Lower leg skin (tissue), 4 donors: Measurements from ENCODE around the gene RHOG. TPM values are rescaled to one million over a fixed set of nuclear protein-coding genes. Genes with fewer than 3 reads are reported as not detected.
A peak's percentile ranks its signal among the peaks of the same experiment; 100 is the strongest.

Experiments used
- DNase-seq, 2 donors: peaks; one replicate each; pipeline ENCODE4 v3.0.0-alpha.2; 2019; ENCODE audit warnings: low spot score in 2 of 2
- H3K4me3 ChIP-seq: fragments of 200-600 bp; sonication (generic); 2 replicates; pipeline ENCODE4 v1.5.1; 2017; ENCODE audit warnings: mild to moderate bottlenecking, low read depth; ENCODE audit not compliant: poor library complexity, severe bottlenecking
- POLR2A ChIP-seq, 2 donors: fragments of 450-650 bp; IDR thresholded peaks; one replicate each; pipeline ENCODE4 v1.6.1; 2016 to 2017; ENCODE audit warnings: antibody characterized with exemption in 2 of 2, mild to moderate bottlenecking in 1 of 2, moderate library complexity in 1 of 2
- WGBS, 2 donors: methylation state at CpG; one replicate each; pipeline ENCODE4 v1.1.5; 2018; 5-methylcytosine and 5-hydroxymethylcytosine counted together
- intact Hi-C: fragments of 100-400 bp; cut with DNase I; formaldehyde crosslinking; loops from one replicate; pipeline ENCODE4 v1.15.0; 2023; ENCODE audit warnings: low total_unique reads
- total RNA-seq, 4 donors: library from RNA; depleted of rRNA; stranded (reverse); fragments of >200 nt; gene quantifications; one replicate each; pipeline ENCODE4 v1.1.0, GENCODE V29; 2016
- TF ChIP-seq, protein P1 (sequence below), 3 donors: fragments of 450-650 bp; IDR thresholded peaks; one replicate each; pipeline ENCODE4 v1.5.1; 2016; ENCODE audit warnings: antibody characterized with exemption in 3 of 3, mild to moderate bottlenecking in 3 of 3, moderate library complexity in 2 of 3

Gene RHOG
- total RNA-seq, 4 donors from 2014 or later: 57.0 to 75.9 (median 64.0) TPM

GRCh38 chr11:3808861-3809623, 31.7 kb downstream of the RHOG start:
- peak overlapping the region; percentile 55 for H3K4me3 ChIP-seq
- TF ChIP-seq POLR2A (IDR thresholded peaks at IDR 0.05): no peak
- TF ChIP-seq, protein P1, sequence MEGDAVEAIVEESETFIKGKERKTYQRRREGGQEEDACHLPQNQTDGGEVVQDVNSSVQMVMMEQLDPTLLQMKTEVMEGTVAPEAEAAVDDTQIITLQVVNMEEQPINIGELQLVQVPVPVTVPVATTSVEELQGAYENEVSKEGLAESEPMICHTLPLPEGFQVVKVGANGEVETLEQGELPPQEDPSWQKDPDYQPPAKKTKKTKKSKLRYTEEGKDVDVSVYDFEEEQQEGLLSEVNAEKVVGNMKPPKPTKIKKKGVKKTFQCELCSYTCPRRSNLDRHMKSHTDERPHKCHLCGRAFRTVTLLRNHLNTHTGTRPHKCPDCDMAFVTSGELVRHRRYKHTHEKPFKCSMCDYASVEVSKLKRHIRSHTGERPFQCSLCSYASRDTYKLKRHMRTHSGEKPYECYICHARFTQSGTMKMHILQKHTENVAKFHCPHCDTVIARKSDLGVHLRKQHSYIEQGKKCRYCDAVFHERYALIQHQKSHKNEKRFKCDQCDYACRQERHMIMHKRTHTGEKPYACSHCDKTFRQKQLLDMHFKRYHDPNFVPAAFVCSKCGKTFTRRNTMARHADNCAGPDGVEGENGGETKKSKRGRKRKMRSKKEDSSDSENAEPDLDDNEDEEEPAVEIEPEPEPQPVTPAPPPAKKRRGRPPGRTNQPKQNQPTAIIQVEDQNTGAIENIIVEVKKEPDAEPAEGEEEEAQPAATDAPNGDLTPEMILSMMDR (IDR thresholded peaks at IDR 0.05): no peak
- no peak for DNase-seq
- intact Hi-C loops: no loop called here
- WGBS, 2 donors: 26 to 33% methylated on average over 5 of the region's 5 CpGs

GRCh38 chr11:3807909-3808860, 32.6 kb downstream of the RHOG start, which contains the start of gene PGAP2:
TSS of gene PGAP2 (plus strand) at chr11:3808560. CDS start at chr11:3811260, 2,700 bp downstream.
- WGBS, 2 donors: 0 to 4% methylated on average over 34 to 50 of the region's 55 CpGs

DNA sequence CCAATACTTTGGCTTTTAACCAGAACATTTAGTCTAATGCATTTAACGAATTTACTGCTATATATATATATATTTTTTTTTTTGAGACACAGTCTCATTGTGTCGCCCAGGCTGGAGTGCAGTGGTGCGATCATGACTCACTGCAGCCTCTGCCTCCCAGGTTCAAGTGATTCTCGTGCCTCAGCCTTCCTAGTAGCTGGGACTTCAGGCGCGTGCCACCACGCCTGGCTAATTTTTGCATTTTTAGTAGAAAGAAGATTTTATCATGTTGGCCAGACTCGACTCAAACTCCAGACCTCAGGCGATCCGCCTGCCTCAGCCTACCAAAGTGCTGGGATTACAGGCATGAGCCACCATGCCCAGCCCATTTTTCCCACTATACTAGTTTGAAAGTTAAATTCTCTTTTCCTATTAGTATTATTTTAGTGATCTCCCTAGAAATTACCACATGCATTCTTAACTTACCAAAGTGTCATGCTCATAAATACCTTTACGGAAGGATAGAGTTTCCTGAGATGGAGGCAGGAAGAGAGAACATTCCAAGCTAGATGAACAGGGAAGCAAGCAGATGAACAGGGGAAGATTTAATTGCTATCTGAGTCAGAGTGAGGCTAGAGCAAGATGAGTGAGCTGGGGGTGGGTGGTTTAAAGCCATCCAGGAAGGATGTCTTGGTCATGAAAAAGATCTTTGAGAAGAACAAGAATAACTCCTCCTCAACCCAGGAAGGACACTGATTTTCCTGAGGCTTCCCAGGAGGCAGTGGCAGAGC, 36.8 kb downstream of the RHOG start:
- WGBS, 2 donors: 84 to 87% methylated on average over 11 of the region's 11 CpGs

More at GRCh38 chr11:3807909-3808860, 32.6 kb downstream of the RHOG start, which contains the start of gene PGAP2:
- intact Hi-C loops: no loop called here
- H3K4me3 ChIP-seq: peak within 1 kb of the TSS; percentile 55
- TF ChIP-seq, protein P1 (IDR thresholded peaks at IDR 0.05): no peak
- no peak for TF ChIP-seq POLR2A (IDR thresholded peaks at IDR 0.05)
- DNase-seq: peak; percentile 46 to 92

DNA sequence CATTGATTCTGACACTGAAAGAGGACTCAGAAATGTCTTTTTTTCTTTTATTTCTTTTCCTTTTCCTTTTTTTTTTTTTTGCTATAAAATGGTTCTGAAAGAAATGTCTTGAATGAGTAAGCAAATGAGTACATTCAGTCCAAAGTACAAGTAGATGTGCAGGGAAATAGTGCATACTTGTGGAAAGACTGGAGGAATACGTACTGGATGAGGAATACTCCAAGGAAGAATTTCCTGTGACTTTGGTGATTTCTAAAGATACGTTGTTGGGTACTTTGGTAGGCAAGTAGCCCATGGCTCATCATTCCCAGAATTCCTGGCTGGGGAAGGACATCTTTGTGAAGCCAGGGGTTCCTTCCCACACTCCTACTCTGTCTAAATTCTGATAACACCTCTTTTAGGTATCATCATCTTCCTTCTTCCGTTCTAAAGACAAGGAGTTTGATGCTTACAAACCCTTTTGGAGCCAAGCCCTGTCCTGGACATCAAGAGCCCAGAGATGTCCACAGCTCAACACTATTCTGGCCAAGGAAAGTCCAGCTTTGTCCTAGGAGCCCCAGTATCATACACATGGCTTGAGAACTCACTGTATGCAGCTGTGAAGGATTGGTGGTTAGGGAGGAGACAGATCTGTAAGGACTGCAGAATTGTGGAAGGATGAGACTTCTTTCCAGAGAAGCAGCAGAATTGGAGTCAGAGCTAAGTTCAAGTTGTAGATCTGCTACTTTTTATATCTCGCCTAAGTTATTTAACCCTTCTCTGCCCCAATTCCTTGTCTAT, 38.6 kb downstream of the RHOG start:
- TF ChIP-seq, protein P1 (IDR thresholded peaks at IDR 0.05): no peak
- no peak for TF ChIP-seq POLR2A (IDR thresholded peaks at IDR 0.05)
- no peak overlapping the region for H3K4me3 ChIP-seq
- peak in 1 of 2 donors; percentile 8 for DNase-seq
- intact Hi-C loops: no loop called here
- WGBS, 2 donors: 72 to 82% methylated on average over 4 of the region's 4 CpGs

More for the DNA sequence above, 36.8 kb downstream of the RHOG start:
- intact Hi-C loops: no loop called here
- no peak for TF ChIP-seq POLR2A (IDR thresholded peaks at IDR 0.05)
- TF ChIP-seq, protein P1 (IDR thresholded peaks at IDR 0.05): no peak
- H3K4me3 ChIP-seq: no peak overlapping the region
- DNase-seq: peak in 1 of 2 donors; percentile 20
